Motor neuron (in vitro differentiated cells): Measurements from ENCODE around the gene C12orf43. TPM values are rescaled to one million over a fixed set of nuclear protein-coding genes. Genes with fewer than 3 reads are reported as not detected.

Experiments
- ATAC-seq, 8 experiments: fragments of 200-7000 bp; cut with Tn5 transposase; replicated peaks in 6 of 8; 2 replicates each; pipeline ENCODE4 v1.8.0; 2021; ENCODE audit warnings: mild to moderate bottlenecking in 8 of 8, moderate library complexity in 8 of 8
- H3K27ac ChIP-seq, 2 donors: fragments of 250-450 bp; sonication (Bioruptor Pico); 2 replicates each; pipeline ENCODE4 v1.9.0; 2021; ENCODE audit warnings: antibody characterized with exemption in 2 of 2, mild to moderate bottlenecking in 2 of 2, moderate library complexity in 1 of 2
- H3K4me1 ChIP-seq, 2 donors: fragments of 250-450 bp; sonication (Bioruptor Pico); replicated peaks in 1 of 2; 2 replicates each; pipeline ENCODE4 v1.6.1; 2021; ENCODE audit warnings: antibody characterized with exemption in 2 of 2, mild to moderate bottlenecking in 2 of 2, moderate library complexity in 1 of 2
- H3K4me3 ChIP-seq, 5 donors: fragments of 250-450 bp; sonication (Bioruptor Pico); 2 replicates each; pipeline ENCODE4 v1.9.0; 2021; ENCODE audit warnings: antibody characterized with exemption in 5 of 5, mild to moderate bottlenecking in 5 of 5, moderate library complexity in 4 of 5
- WGBS, 10 experiments: fragments of 450-650 bp; shearing (Covaris generic); methylation state at CpG; one replicate each; pipeline ENCODE4 v1.0.0; 2022; 5-methylcytosine and 5-hydroxymethylcytosine counted together
- in situ Hi-C, 9 experiments: fragments of 400-800 bp; cut with MboI; loops; one replicate each; pipeline ENCODE4 v1.15.0; 2021; ENCODE audit warnings: low sequenced_read_pairs in 9 of 9, low pct_unique_long_range_greater_than_20kb in 2 of 9; ENCODE audit not compliant: unreplicated experiment in 9 of 9
- total RNA-seq, 8 experiments: library from RNA; unstranded; fragments of 300-600 nt; gene quantifications; 2 replicates each; pipeline versions ENCODE4 v1.2.3 to v1.2.4, GENCODE V29; 2022

The C12orf43 gene
- total RNA-seq, 8 experiments from 2014 or later = 8.2 to 19.7 (median 12.7) TPM

- Histone ChIP-seq H3K4me3 (no peak overlapping the region), H3K27ac (no peak overlapping the region), H3K4me1 (no peaks in the 10 kb centered on the region)
- in situ Hi-C loops = no loop called here
- ATAC-seq = no peak
- WGBS, 10 experiments = 13 to 100% (median 57%) methylated on average over 1 to 2 of the region's 2 CpGs; no CpG with 5 or more reads in 1 of the 10 experiments
Observed at GRCh38 chr12:120990487-120991055, 25.7 kb downstream of the C12orf43 start.

GRCh38 chr12:120989687-120990086 lies 26.6 kb downstream of the C12orf43 start:
- WGBS, 10 experiments = 43 to 92% (median 77%) methylated on average over 1 to 2 of the region's 3 CpGs; no CpG with 5 or more reads in 5 of the 10 experiments
- ATAC-seq = no peak
- Histone ChIP-seq H3K4me1 (no peaks in the 10 kb centered on the region), H3K4me3 (no peak overlapping the region), H3K27ac (no peak overlapping the region)
- in situ Hi-C loops = no loop called here

- in situ Hi-C loops = no loop called here
- WGBS, 10 experiments = 60 to 100% (median 89%) methylated on average over 1 to 10 of the region's 17 CpGs; no CpG with 5 or more reads in 3 of the 10 experiments
- Histone ChIP-seq H3K4me3 (no peak overlapping the region), H3K27ac (no peak overlapping the region), H3K4me1 (peaks cover 0 to 4% of the 10 kb centered on the region in 2 donors)
- ATAC-seq = no peak
Observed at GRCh38 chr12:120988658-120989057, 27.6 kb downstream of the C12orf43 start.

- H3K27ac ChIP-seq = no peak overlapping the region
- H3K4me3 ChIP-seq = no peak overlapping the region
- no peak for ATAC-seq
- peaks cover 0 to 4% of the 10 kb centered on the region in 2 donors for H3K4me1 ChIP-seq
- in situ Hi-C loops = no loop called here
- 17 to 88% (median 62%) methylated on average over 1 to 4 of the region's 4 CpGs; no CpG with 5 or more reads in 4 of the 10 experiments for WGBS, 10 experiments
Observed at GRCh38 chr12:120988234-120988633, 28.1 kb downstream of the C12orf43 start.

GRCh38 chr12:120984351-120984898 lies 31.9 kb downstream of the C12orf43 start:
- peak in 1 of 8 experiments; percentile 52 for ATAC-seq
- no peak overlapping the region for H3K4me3 ChIP-seq
- in situ Hi-C loops = no loop called here
- H3K27ac ChIP-seq = peak overlapping the region in 1 of 2 donors; percentile 52
- peaks cover 0 to 15% of the 10 kb centered on the region in 2 donors for H3K4me1 ChIP-seq
- WGBS, 10 experiments = 20 to 85% (median 67%) methylated on average over 1 of the region's 3 CpGs; no CpG with 5 or more reads in 7 of the 10 experiments

- peaks cover 0 to 16% of the 10 kb centered on the region in 2 donors for H3K4me1 ChIP-seq
- peak in 1 of 8 experiments; percentile 10 for ATAC-seq
- 17 to 50% (median 50%) methylated on average over 1 to 2 of the region's 4 CpGs; no CpG with 5 or more reads in 7 of the 10 experiments for WGBS, 10 experiments
- in situ Hi-C loops = no loop called here
- H3K27ac ChIP-seq = no peak overlapping the region
- no peak overlapping the region for H3K4me3 ChIP-seq
Observed at GRCh38 chr12:120983759-120984158, 32.5 kb downstream of the C12orf43 start.

GRCh38 chr12:120982659-120983058 lies 33.6 kb downstream of the C12orf43 start:
- WGBS, 10 experiments = 0 to 100% (median 80%) methylated on average over 1 to 5 of the region's 7 CpGs; no CpG with 5 or more reads in 1 of the 10 experiments
- ATAC-seq = no peak
- Histone ChIP-seq H3K27ac (no peak overlapping the region), H3K4me1 (peaks cover 0 to 24% of the 10 kb centered on the region in 2 donors), H3K4me3 (no peak overlapping the region)
- in situ Hi-C loops = no loop called here

- in situ Hi-C loops = no loop called here
- 11 to 100% (median 74%) methylated on average over 1 to 6 of the region's 6 CpGs; no CpG with 5 or more reads in 2 of the 10 experiments for WGBS, 10 experiments
- peaks cover 0 to 24% of the 10 kb centered on the region in 2 donors for H3K4me1 ChIP-seq
- no peak overlapping the region for H3K27ac ChIP-seq
- no peak for ATAC-seq
- H3K4me3 ChIP-seq = no peak overlapping the region
Observed at GRCh38 chr12:120981407-120981941, 34.8 kb downstream of the C12orf43 start.

GRCh38 chr12:120980800-120981368 lies 35.4 kb downstream of the C12orf43 start:
- in situ Hi-C loops = no loop called here
- ATAC-seq = peak in 1 of 8 experiments; percentile 13
- 27 to 52% (median 40%) methylated on average over 1 to 4 of the region's 13 CpGs; no CpG with 5 or more reads in 2 of the 10 experiments for WGBS, 10 experiments
- Histone ChIP-seq H3K4me1 (peaks cover 0 to 24% of the 10 kb centered on the region in 2 donors), H3K27ac (no peak overlapping the region), H3K4me3 (no peak overlapping the region)

GRCh38 chr12:120979862-120980696 lies 36.2 kb downstream of the C12orf43 start:
- ATAC-seq = peak in 4 of 8 experiments; percentile 13 to 32 (median 21)
- Histone ChIP-seq H3K4me1 (peaks cover 0 to 24% of the 10 kb centered on the region in 2 donors), H3K4me3 (no peak overlapping the region), H3K27ac (no peak overlapping the region)
- in situ Hi-C loops = no loop called here
- whole genome bisulfite sequencing, 10 experiments = 0 to 63% methylated on average over 1 to 4 of the region's 11 CpGs; no CpG with 5 or more reads in 8 of the 10 experiments

GRCh38 chr12:120979220-120979861 lies 36.9 kb downstream of the C12orf43 start:
- H3K4me1 ChIP-seq = peaks cover 0 to 24% of the 10 kb centered on the region in 2 donors
- no peak overlapping the region for H3K4me3 ChIP-seq
- in situ Hi-C loops = no loop called here
- no peak for ATAC-seq
- WGBS, 10 experiments = 40 to 100% methylated on average over 1 of the region's 10 CpGs; no CpG with 5 or more reads in 8 of the 10 experiments
- H3K27ac ChIP-seq = no peak overlapping the region
